Measurements from ENCODE around the gene MGAT4A. TPM values are rescaled to one million over a fixed set of nuclear protein-coding genes. Genes with fewer than 3 reads are reported as not detected.

Gene MGAT4A
- total and polyA plus RNA-seq, 2 of the 13 experiments (the other 11 are each of a cell fraction or from before 2014, with no cell fraction given) = 47.2 to 90.9 TPM

DNA sequence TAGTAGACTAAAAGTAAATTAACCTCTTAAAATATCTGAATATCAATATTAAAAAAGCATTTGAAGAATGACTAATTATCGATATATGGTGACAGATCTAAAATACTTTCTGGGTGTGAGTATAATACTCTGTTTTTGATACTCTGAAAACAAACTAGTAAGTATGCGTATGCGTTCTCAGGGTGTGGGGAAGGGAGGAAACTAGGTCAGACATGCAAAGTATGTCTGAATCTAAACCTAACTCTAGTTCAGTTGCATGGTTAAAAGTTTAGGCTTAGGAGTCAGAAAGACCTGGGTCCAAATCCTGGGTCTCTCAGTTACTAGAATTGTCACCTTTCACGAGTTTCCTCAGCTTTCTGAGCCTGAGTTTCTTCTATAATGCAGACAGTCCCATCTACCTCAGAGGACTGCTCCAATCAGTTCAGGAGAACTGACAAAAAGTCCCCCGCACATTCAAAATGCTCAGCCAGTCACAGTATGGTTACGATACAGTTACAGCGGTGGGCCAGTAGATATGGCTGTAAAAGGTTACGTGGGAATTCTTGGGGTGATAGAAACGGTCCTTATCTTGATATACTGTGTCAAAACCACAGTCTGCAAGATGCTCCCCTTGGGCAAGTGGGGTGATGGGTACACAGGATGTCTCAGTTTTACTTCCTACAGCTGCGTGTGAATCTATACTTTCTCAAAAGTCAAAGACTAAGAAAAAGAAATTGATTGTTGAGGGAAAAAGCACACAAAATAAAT is 93.4 kb downstream of the MGAT4A start:
- no TSS peak for BruUV-seq (replicated peaks)
- no peak for DNase-seq (ENCODE audit: low spot score)
- no peak overlapping the region for H3K4me3 ChIP-seq (replicated peaks in 1 of 3; ENCODE audit: insufficient read depth in 1 of 3, low read depth in 2 of 3, low read length in 3 of 3)
- ChIA-PET POLR2A (no interaction called here), CTCF (ENCODE audit: low intra/inter-chr PET ratio, low total read pairs) (no interaction called here)
- peaks cover 29 to 79% of the 10 kb centered on the region in 2 experiments for H3K36me3 ChIP-seq (replicated peaks in 1 of 2; ENCODE audit: control insufficient read depth in 1 of 2, insufficient read depth in 2 of 2, low read length in 2 of 2)
- no peak overlapping the region for H3K27ac ChIP-seq (ENCODE audit: extremely low read length, insufficient read depth, low read length)
- no peak for TF ChIP-seq GTF2F1 (IDR thresholded peaks at IDR 0.05; ENCODE audit: low read length)
- TF ChIP-seq GTF3A (CRISPR knock-in tag; conservative IDR thresholded peaks at IDR 0.05) = no peak
- TF ChIP-seq SNRNP70 (IDR thresholded peaks at IDR 0.05; ENCODE audit: low read depth, low read length) = no peak
- no peak for TF ChIP-seq SP140L (CRISPR knock-in tag; IDR thresholded peaks at IDR 0.05; ENCODE audit: borderline replicate concordance)
- TF ChIP-seq ZNF180 (CRISPR knock-in tag; IDR thresholded peaks at IDR 0.05; ENCODE audit: borderline replicate concordance, low read depth) = no peak
- TF ChIP-seq CHCHD3 (CRISPR knock-in tag; IDR thresholded peaks at IDR 0.05) = no peak
- TF ChIP-seq ZNF225 (CRISPR knock-in tag; IDR thresholded peaks at IDR 0.05) = no peak
- TF ChIP-seq NFYB (CRISPR knock-in tag; IDR thresholded peaks at IDR 0.05) = no peak
- no peak for TF ChIP-seq ZBTB42 (CRISPR knock-in tag; IDR thresholded peaks at IDR 0.05)
- TF ChIP-seq SAP130 (CRISPR knock-in tag; IDR thresholded peaks at IDR 0.05; ENCODE audit: low read depth) = no peak
- in situ Hi-C loops (cut with HindIII; ENCODE audit: extremely low pct_ligation_motif_present, low pct_unique_long_range_greater_than_20kb) = no loop called here
- FAIRE-seq = no peak
- no peak overlapping the region for H3K9ac ChIP-seq (ENCODE audit: insufficient read depth, low read depth, low read length)
- ATAC-seq = no peak
- intact Hi-C loops (cut with micrococcal nuclease; ENCODE audit: unreplicated experiment) = no loop called here
- WGBS (ENCODE audit: low lambda C conversion rate) = 87% methylated on average over 10 of the region's 10 CpGs
- no peaks in the 10 kb centered on the region for H3K27me3 ChIP-seq (ENCODE audit: control insufficient read depth in 1 of 2, insufficient read depth in 2 of 2, low read length in 2 of 2)
- H4K20me1 ChIP-seq (ENCODE audit: insufficient read depth, low read length) = no peaks in the 10 kb centered on the region
- no peaks in the 10 kb centered on the region for H3K79me2 ChIP-seq (ENCODE audit: insufficient read depth, low read length)
- no peak overlapping the region for H2AFZ ChIP-seq (ENCODE audit: low read length)
- no peaks in the 10 kb centered on the region for H3K4me1 ChIP-seq (ENCODE audit: insufficient read depth, low read length)
- H3K4me2 ChIP-seq (ENCODE audit: low read depth, low read length) = no peak overlapping the region
- H3K9me3 ChIP-seq (ENCODE audit: low read length) = no peaks in the 10 kb centered on the region
